ENCODE results near the gene RGCC. TPM values are rescaled to one million over a fixed set of nuclear protein-coding genes. Genes with fewer than 3 reads are reported as not detected.
A peak's percentile ranks its signal among the peaks of the same experiment; 100 is the strongest.

Gene RGCC
- total and polyA plus RNA-seq, 2 of the 4 experiments (the other 2 are of a cell fraction) = 7.5 to 7.6 TPM

- Histone ChIP-seq H3K79me1 (ENCODE audit: low read depth in 1 of 2, low read length in 2 of 2) (peaks cover 14 to 28% of the 10 kb centered on the region in 2 experiments), H3K18ac (ENCODE audit: low read depth, low read length) (peak overlapping the region; percentile 17; the same call in 1 of the 2 replicates), H3K4me3 (ENCODE audit: insufficient read depth, low read depth, low read length) (peak overlapping the region; percentile 81), H3K36me3 (ENCODE audit: control insufficient read depth, insufficient read depth, low read length) (peaks cover 32% of the 10 kb centered on the region), H3K4me2 (ENCODE audit: low read depth, low read length) (peak overlapping the region; percentile 97), H2AK5ac (ENCODE audit: low read depth, low read length) (peak overlapping the region; percentile 36; the same call in 1 of the 2 replicates), H2BK120ac (ENCODE audit: low read depth, low read length) (no peak overlapping the region), H2AK9ac (replicated peaks; ENCODE audit: low read depth, low read length, poor library complexity) (peak overlapping the region; percentile 53), H2BK15ac (ENCODE audit: low read depth, low read length) (no peak overlapping the region), H3K23ac (ENCODE audit: low read depth, low read length) (peak overlapping the region; percentile 75), H3K27ac (ENCODE audit: insufficient read depth, low read length) (peak overlapping the region; percentile 45), H3K4ac (ENCODE audit: low read depth, low read length) (peak overlapping the region; percentile 67; the same call in 1 of the 2 replicates), H4K20me1 (ENCODE audit: insufficient read depth, low read length) (peaks cover 29% of the 10 kb centered on the region), H2AFZ (replicated peaks; ENCODE audit: low read length, poor library complexity) (peak overlapping the region; percentile 91), H2BK20ac (ENCODE audit: low read depth, low read length) (no peak overlapping the region), H3K27me3 (ENCODE audit: control insufficient read depth, insufficient read depth, low read length) (peaks cover 10% of the 10 kb centered on the region), H3K9me3 (ENCODE audit: control insufficient read depth, insufficient read depth, low read length) (no peaks in the 10 kb centered on the region), H2BK5ac (ENCODE audit: low read depth, low read length, poor library complexity, severe bottlenecking) (no peak overlapping the region), H4K91ac (ENCODE audit: insufficient read depth, low read depth, low read length) (no peak overlapping the region), H3K14ac (replicated peaks; ENCODE audit: low read depth, low read length) (no peak overlapping the region), H3K4me1 (ENCODE audit: control insufficient read depth, insufficient read depth, low read length) (peaks cover 6% of the 10 kb centered on the region), H4K5ac (ENCODE audit: low read depth, low read length) (no peak overlapping the region), H3K56ac (ENCODE audit: extremely low read depth, insufficient read depth, low read length) (no peak overlapping the region), H3K9me1 (ENCODE audit: insufficient read depth, low read length) (no peaks in the 10 kb centered on the region), H3K9ac (ENCODE audit: low read depth, low read length) (peak overlapping the region; percentile 76), H4K8ac (ENCODE audit: low read depth in 2 of 2, low read length in 2 of 2) (peak overlapping the region in 1 of 2 experiments; percentile 24; a peak in 1 of 4 replicates)
- intact Hi-C loops (cut with micrococcal nuclease) = loop anchor here (1.0 to 5.0 kb wide), 2 partner anchors 195 to 655 kb away; no protein-coding TSS in a partner anchor
- TF ChIP-seq BHLHE40 (IDR thresholded peaks at IDR 0.05; ENCODE audit: low read depth, low read length) (no peak), POLR2A (IDR thresholded peaks at IDR 0.05; ENCODE audit: low read depth, low read length) (peak; percentile 96), FOS (IDR thresholded peaks at IDR 0.05; ENCODE audit: low read depth, low read length) (no peak), RAD21 (IDR thresholded peaks at IDR 0.05; ENCODE audit: low read length) (no peak), MAFK (IDR thresholded peaks at IDR 0.05; ENCODE audit: low read depth, low read length) (no peak), NFE2L2 (IDR thresholded peaks at IDR 0.05; ENCODE audit: low read depth, low read length) (no peak), SMC3 (IDR thresholded peaks at IDR 0.05; ENCODE audit: low read depth, low read length) (no peak)
- peak; percentile 22 for ATAC-seq (ENCODE audit: low read depth)
- ChIA-PET CTCF (interaction anchor here (0.5 kb wide), 1 partner anchor 367 kb away, joined by 4 read pairs; no protein-coding TSS in a partner anchor), POLR2A (ENCODE audit: unreplicated experiment) (interaction anchor here (0.7 kb wide), 1 partner anchor 543 kb away, joined by 3 read pairs; no protein-coding TSS in a partner anchor)
- WGBS, 2 experiments (ENCODE audit: extremely low coverage in 2 of 2, insufficient read length in 1 of 2) = 0% methylated on average over 2 of the region's 56 CpGs; no CpG with 5 or more reads in 1 of the 2 experiments
- BruUV-seq (replicated peaks) = no TSS peak
- in situ Hi-C loops (cut with MboI; ENCODE audit: low sequenced_read_pairs) = loop anchor here (25.0 kb wide), 1 partner anchor 180 kb away; no protein-coding TSS in a partner anchor
- no peak for DNase-seq
- dilution Hi-C loops (cut with HindIII; ENCODE audit: low sequenced_read_pairs, unreplicated experiment) = no loop called here
Measured at GRCh38 chr13:41457589-41458186, 338 bp downstream of the RGCC start.
